GM12892 (cell line): ENCODE results near the gene MYO16.

Experiments
- DNase-seq: peaks from one replicate; pipeline ENCODE4 v3.0.0; 2011; ENCODE audit not compliant: insufficient read length
- FAIRE-seq: peaks from 2 replicates; lab custom pipeline; 2011; peaks lifted over from hg19 to GRCh38; lab: Jason Lieb, UNC
- POLR2A ChIP-seq: IDR thresholded peaks from 2 replicates; pipeline ENCODE4 v1.6.1; 2011; ENCODE audit warnings: low read depth, low read length, control low read depth
- POLR2AphosphoS5 ChIP-seq: IDR thresholded peaks from 2 replicates; pipeline ENCODE4 v1.6.1; 2011; ENCODE audit warnings: low read depth, low read length, control low read depth
- TAF1 ChIP-seq: IDR thresholded peaks from 2 replicates; pipeline ENCODE4 v1.6.1; 2011; ENCODE audit warnings: low read depth, mild to moderate bottlenecking, control low read depth, low read length, borderline replicate concordance

Gene MYO16

DNA sequence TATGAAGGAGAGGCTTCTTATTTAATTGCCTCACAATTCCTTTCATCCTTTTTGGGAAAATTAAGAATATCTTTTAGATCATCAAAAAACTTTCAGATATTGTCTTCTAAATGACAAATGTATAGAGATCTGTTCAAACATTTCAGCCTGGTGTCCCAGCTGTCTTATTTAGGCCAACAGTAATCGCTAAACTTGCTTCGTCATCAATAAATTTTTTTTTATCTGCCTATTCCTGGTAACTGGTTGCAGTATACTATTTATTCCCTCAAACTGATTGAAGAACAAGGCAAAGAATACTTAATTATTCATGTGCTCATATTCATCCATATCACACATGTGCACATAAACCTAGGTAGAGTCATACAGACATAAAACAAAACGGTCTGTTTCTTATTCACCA is 5.3 kb upstream of the MYO16 start:
- DNase-seq (no peak), FAIRE-seq (no peak)
- TF ChIP-seq POLR2A (no peak), TAF1 (no peak), POLR2AphosphoS5 (no peak)

GRCh38 chr13:108624979-108625378 is 4.4 kb upstream of the MYO16 start:
- FAIRE-seq (no peak), DNase-seq (no peak)
- TF ChIP-seq POLR2AphosphoS5: no peak
- no peak for TF ChIP-seq TAF1
- no peak for TF ChIP-seq POLR2A

DNA sequence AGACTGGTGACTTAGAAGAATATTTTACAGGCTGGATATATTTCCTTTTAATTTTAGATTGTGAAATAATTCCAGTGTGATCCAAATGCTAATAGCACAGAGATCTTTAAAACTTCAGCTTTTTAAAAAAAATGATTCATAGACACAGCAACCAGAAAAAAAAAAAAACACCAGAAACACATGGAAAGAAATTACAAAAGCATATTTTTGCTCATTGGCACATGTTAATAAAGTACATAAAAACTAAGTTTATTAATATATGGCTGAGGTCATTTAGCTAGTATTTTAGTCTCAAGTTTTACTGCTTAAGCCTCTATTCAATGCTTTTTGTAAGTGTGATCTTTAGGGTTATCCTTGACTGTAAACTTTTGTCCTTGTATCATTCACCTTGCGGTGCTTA is 577 bp downstream of the MYO16 start:
- FAIRE-seq: no peak
- no peak for DNase-seq

DNA sequence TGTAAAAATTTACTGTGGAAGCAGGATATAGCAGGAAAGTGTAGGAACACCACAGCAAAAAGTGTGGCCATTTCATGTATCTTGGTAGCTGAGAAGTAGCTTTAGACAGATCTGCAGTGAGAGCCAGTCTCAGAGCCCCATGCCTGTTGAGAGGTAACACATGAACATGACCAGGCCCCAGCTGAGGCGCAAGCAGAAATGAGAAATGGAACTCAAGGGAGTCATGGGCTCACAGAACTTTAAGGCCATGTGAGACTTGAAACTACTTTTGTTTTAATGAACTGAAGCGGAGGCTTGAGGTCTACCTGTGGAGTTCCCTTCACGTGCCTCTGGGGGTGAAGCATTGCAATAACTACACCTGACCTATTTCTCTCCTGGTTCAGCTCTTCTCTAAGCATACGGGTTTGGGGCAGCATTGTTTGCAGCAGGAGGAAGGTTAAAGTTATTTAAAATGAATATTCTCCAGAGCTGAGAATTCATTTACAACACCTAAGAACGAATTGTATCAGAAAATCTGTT is 3.3 kb downstream of the MYO16 start:
- FAIRE-seq: no peak

More for the DNA sequence above, 577 bp downstream of the MYO16 start:
- TF ChIP-seq POLR2A (no peak), TAF1 (no peak), POLR2AphosphoS5 (no peak)

DNA sequence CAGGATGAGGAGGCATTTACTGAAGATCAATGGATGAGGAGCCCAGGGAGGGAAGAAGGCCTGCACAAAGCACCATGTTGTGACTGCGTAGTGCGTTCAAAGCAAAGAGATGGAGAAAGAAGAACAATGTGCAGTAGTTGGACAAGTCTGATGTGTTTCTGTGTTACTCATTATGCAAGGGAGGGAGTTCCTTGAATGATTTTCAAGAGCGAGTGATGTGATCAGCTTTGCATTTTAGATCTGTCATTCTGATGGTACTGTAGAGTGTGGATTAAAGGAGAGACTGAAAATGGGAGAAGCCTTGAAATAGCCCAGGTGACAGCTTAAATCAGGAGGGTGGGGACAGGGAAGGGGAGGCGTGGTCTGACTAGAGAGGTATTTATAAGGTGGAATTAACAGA is 9.5 kb downstream of the MYO16 start:
- DNase-seq (no peak), FAIRE-seq (no peak)
- no peak for TF ChIP-seq POLR2AphosphoS5
- TF ChIP-seq POLR2A: no peak
- no peak for TF ChIP-seq TAF1

More for the DNA sequence above, 3.3 kb downstream of the MYO16 start:
- no peak for TF ChIP-seq POLR2A
- DNase-seq: no peak

DNA sequence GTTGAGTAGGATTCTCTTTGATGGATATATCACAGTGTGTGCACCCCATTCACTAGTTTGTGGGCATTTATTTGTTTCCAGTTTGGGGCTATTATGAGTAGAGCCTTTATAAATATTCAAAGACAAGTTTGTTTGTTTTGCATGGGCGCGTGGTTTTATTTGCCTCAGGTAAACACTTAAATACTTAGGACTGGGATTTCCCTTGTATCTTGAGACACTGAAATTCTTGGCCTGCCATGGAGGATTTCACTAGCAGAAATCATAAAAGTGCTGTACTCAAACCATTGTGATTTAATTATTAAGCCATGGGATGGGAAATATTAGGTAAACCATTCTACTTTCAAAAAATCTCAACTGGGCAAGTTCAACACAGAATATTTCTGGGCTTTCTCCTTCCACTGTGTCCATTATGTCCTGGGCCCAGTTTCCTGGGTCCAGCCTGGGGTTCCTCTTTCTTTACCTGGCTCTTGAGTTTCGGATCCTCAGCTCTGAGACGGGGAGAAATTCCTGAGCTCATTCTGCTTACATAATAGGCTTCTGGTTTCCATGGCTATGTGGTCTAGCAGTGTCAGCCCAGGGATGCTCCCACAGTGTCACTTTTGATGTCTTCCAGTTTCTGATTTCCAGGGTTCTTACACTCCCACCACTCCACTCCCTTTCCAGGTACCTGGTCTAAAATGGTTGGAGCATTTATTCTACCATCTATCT is 14.4 kb downstream of the MYO16 start:
- TF ChIP-seq TAF1 (no peak), POLR2AphosphoS5 (no peak), POLR2A (no peak)
- DNase-seq (no peak), FAIRE-seq (no peak)

DNA sequence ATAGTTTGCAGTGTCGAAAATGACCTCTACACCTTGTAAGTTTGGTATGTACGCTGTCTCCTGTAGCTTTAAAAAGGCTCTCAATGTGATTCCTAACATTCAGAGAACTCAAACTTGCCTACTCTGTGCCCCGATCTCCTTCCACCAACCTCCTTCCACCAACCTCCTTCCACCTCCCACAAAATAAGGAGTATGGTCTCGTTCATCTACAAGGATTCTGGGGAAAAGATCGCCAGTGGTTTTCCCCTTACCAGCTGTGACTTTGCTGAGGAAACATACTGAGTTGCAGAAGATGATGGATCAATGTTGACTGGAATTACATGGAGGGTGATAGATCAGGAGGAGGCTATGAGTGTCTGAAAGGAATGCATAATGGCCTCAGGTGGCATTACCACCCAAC is 16.0 kb downstream of the MYO16 start:
- FAIRE-seq: no peak
- TF ChIP-seq TAF1 (no peak), POLR2A (no peak), POLR2AphosphoS5 (no peak)

GRCh38 chr13:108650271-108650670 is 20.9 kb downstream of the MYO16 start:
- no peak for TF ChIP-seq POLR2AphosphoS5
- TF ChIP-seq TAF1: no peak
- no peak for TF ChIP-seq POLR2A
- DNase-seq (no peak), FAIRE-seq (no peak)

More for the DNA sequence above, 16.0 kb downstream of the MYO16 start:
- DNase-seq: no peak

- FAIRE-seq (no peak), DNase-seq (no peak)
- TF ChIP-seq POLR2AphosphoS5: no peak
- no peak for TF ChIP-seq TAF1
- TF ChIP-seq POLR2A: no peak
Measured at GRCh38 chr13:108656742-108657141, 27.3 kb downstream of the MYO16 start.

- TF ChIP-seq POLR2AphosphoS5 (no peak), TAF1 (no peak), POLR2A (no peak)
- no peak for DNase-seq
- FAIRE-seq: no peak
Measured at GRCh38 chr13:108657519-108657918, 28.1 kb downstream of the MYO16 start.

GRCh38 chr13:108662528-108662927 is 33.1 kb downstream of the MYO16 start:
- TF ChIP-seq POLR2AphosphoS5: no peak
- TF ChIP-seq POLR2A: no peak
- no peak for TF ChIP-seq TAF1
- FAIRE-seq (no peak), DNase-seq (no peak)

GRCh38 chr13:108663710-108664109 is 34.3 kb downstream of the MYO16 start:
- no peak for FAIRE-seq

GRCh38 chr13:108667205-108667604 is 37.8 kb downstream of the MYO16 start:
- no peak for FAIRE-seq

More at GRCh38 chr13:108663710-108664109, 34.3 kb downstream of the MYO16 start:
- no peak for TF ChIP-seq POLR2AphosphoS5
- no peak for TF ChIP-seq TAF1
- no peak for TF ChIP-seq POLR2A
- no peak for DNase-seq

More at GRCh38 chr13:108667205-108667604, 37.8 kb downstream of the MYO16 start:
- TF ChIP-seq POLR2AphosphoS5 (no peak), TAF1 (no peak), POLR2A (no peak)
- no peak for DNase-seq
